Mucosa of rectum (tissue), 2 donors: ENCODE measurements around the gene AGPS.

Experiments
- H3K27ac ChIP-seq, 2 donors: one replicate each; pipeline ENCODE4 v1.7.0; 2013; ENCODE audit warnings: inconsistent platforms in 2 of 2, low read depth in 2 of 2, low read length in 2 of 2
- H3K27me3 ChIP-seq, 2 donors: one replicate each; pipeline ENCODE4 v1.7.0; 2013; ENCODE audit warnings: low read length in 2 of 2; ENCODE audit not compliant: control insufficient read depth in 2 of 2, insufficient read depth in 2 of 2
- H3K36me3 ChIP-seq, 2 donors: one replicate each; pipeline ENCODE4 v1.7.0; 2013; ENCODE audit warnings: low read length in 2 of 2; ENCODE audit not compliant: control insufficient read depth in 2 of 2, insufficient read depth in 2 of 2
- H3K4me1 ChIP-seq, 2 donors: one replicate each; pipeline ENCODE4 v1.7.0; 2013; ENCODE audit warnings: low read length in 2 of 2, mild to moderate bottlenecking in 1 of 2; ENCODE audit not compliant: control insufficient read depth in 2 of 2, insufficient read depth in 2 of 2
- H3K4me3 ChIP-seq, 2 donors: one replicate each; pipeline ENCODE4 v1.7.0; 2013; ENCODE audit warnings: low read length in 2 of 2
- H3K9ac ChIP-seq, 2 donors: one replicate each; pipeline ENCODE4 v1.7.0; 2013; ENCODE audit warnings: low read length in 2 of 2, low read depth in 1 of 2, mild to moderate bottlenecking in 1 of 2
- H3K9me3 ChIP-seq, 2 donors: one replicate each; pipeline ENCODE4 v1.7.0; 2013; ENCODE audit warnings: low read length in 2 of 2; ENCODE audit not compliant: control insufficient read depth in 2 of 2
- donor health status: healthy.
- donor health status: Normal muscosa, but diverticular disease.

Gene AGPS

DNA sequence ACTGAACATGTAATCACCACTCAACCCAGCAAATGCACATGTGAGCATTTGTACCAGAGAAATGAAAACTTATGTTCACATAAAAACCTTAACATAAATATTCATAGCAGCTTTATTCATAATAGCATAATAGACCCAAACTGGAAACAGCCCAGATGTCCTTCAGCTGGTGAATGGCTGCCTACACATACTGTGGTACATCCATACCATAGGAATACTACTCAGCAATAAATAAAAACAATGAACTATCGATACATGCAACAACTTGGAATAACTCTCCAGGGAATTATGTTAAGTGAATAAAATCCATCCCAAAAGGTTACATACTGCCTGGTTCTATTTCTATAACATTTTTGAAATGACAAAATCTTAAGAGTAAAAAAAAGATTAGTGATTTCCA lies 140.0 kb downstream of the AGPS start:
- H3K27ac ChIP-seq: no peak overlapping the region
- H3K9ac ChIP-seq: no peak overlapping the region
- no peaks in the 10 kb centered on the region for H3K4me1 ChIP-seq
- H3K9me3 ChIP-seq: no peaks in the 10 kb centered on the region
- no peaks in the 10 kb centered on the region for H3K27me3 ChIP-seq
- peaks cover 0 to 3% of the 10 kb centered on the region in 2 donors for H3K36me3 ChIP-seq
- H3K4me3 ChIP-seq: no peak overlapping the region

DNA sequence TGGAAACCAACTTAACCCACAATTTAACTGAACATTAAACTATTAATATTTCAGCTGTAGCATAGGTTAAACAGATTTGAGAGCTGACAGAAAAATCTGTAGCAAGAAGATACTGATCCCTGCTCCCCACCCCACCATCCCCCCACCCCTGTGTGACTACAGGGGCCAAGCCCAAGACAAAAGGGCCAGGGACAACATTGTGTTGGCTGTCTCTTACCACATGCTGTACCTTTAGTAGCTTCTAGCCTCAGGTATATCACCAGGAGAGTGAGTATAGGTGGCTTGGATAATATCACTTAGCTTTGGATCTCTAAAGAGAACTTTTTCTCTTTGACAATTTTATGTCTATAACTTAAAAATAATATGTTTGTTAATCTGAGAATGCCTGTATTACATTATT lies 140.7 kb downstream of the AGPS start:
- Histone ChIP-seq H3K4me3 (no peak overlapping the region), H3K9ac (no peak overlapping the region), H3K27me3 (no peaks in the 10 kb centered on the region), H3K36me3 (peaks cover 0 to 7% of the 10 kb centered on the region in 2 donors), H3K27ac (no peak overlapping the region), H3K9me3 (no peaks in the 10 kb centered on the region), H3K4me1 (no peaks in the 10 kb centered on the region)

DNA sequence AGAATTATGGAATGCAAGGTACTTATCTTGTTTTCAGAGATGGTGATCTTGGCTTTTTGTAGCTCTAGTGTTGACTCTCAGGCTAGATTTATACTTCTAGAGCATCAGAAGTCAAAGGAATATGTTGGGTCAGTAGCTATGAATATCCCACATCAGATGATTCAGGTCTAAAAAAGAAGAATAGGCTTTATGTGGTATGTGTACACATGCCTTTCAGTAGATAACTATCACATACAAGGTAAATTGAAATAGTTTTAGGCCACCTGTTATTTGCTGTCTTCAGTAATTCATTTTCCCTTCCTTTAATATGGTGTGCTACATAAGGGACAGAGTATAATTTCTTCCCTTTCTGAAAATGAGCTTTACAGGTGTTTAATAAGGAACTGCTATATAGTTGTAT lies 142.4 kb downstream of the AGPS start:
- Histone ChIP-seq H3K36me3 (peaks cover 0 to 7% of the 10 kb centered on the region in 2 donors), H3K9ac (no peak overlapping the region), H3K27me3 (no peaks in the 10 kb centered on the region), H3K4me3 (no peak overlapping the region), H3K9me3 (no peaks in the 10 kb centered on the region), H3K27ac (no peak overlapping the region), H3K4me1 (no peaks in the 10 kb centered on the region)

DNA sequence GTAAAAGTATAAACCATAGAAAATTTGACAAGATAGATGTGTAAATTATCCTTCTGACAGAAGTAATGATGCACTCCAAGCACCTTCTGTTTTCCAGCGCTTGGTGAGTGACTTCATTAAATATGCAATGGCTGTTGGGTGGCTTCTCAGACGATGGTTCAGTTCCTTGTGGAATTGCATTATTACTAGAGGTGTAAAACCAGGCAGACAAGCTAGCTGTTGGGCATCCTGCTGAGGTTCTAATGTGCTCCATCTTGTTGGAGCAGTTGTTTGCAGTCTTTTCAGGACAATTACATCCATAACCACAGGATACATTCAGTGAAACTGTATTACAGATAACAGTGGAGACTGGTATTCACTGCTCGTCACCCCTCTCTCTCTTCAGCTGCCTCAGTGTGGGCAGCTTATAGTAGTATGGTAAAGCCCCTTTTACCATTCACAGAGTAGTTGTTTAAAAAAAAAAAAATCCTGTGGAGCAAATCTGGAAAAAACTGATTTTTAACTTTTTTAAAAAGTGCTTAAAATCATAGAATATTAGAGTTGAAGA lies 143.5 kb downstream of the AGPS start:
- Histone ChIP-seq H3K4me1 (no peaks in the 10 kb centered on the region), H3K4me3 (no peak overlapping the region), H3K9me3 (no peaks in the 10 kb centered on the region), H3K36me3 (peaks cover 0 to 7% of the 10 kb centered on the region in 2 donors), H3K27ac (no peak overlapping the region), H3K9ac (no peak overlapping the region), H3K27me3 (no peaks in the 10 kb centered on the region)

DNA sequence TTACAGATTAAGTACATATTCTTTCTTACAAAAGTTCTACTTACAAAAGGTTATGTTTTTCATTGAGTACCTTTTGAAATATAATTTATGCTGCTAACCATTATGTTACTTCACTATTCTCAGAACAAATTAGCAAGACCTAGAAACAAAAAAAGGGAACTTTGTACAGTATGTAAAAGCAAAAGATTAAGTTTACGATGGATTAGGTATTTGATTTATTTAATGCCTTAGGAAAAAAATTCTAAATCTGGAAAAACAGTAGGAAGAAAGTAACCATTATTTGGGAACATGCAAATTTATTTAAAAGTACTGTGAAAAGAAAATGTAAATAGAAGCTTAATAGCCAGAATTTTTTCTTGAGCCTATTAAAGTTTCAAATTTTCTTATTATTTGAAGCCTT lies 144.6 kb downstream of the AGPS start:
- H3K4me1 ChIP-seq: no peaks in the 10 kb centered on the region
- peaks cover 0 to 7% of the 10 kb centered on the region in 2 donors for H3K36me3 ChIP-seq
- no peaks in the 10 kb centered on the region for H3K27me3 ChIP-seq
- H3K27ac ChIP-seq: no peak overlapping the region
- no peak overlapping the region for H3K4me3 ChIP-seq
- no peak overlapping the region for H3K9ac ChIP-seq
- H3K9me3 ChIP-seq: no peaks in the 10 kb centered on the region

DNA sequence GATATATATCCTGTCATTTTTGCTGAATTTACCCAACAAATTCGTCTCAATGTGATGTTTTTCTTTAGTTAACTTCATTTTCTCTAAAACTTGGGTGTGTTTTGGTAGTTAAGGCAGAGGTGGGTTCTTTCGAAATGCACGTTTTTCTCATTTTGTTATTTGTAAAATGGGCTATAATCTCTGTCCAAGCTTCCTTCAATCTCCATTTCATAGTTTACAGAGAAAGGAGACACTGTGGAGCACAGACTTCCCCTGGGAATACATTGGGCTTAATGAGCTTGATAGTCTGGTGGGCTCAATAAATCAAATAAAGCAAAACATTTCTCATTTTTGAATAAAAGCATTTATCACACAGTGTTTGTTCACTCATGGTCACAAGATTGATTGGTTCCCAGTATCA lies 145.1 kb downstream of the AGPS start:
- Histone ChIP-seq H3K4me3 (no peak overlapping the region), H3K36me3 (peaks cover 0 to 7% of the 10 kb centered on the region in 2 donors), H3K27ac (no peak overlapping the region), H3K9me3 (no peaks in the 10 kb centered on the region), H3K9ac (no peak overlapping the region), H3K4me1 (no peaks in the 10 kb centered on the region), H3K27me3 (no peaks in the 10 kb centered on the region)

DNA sequence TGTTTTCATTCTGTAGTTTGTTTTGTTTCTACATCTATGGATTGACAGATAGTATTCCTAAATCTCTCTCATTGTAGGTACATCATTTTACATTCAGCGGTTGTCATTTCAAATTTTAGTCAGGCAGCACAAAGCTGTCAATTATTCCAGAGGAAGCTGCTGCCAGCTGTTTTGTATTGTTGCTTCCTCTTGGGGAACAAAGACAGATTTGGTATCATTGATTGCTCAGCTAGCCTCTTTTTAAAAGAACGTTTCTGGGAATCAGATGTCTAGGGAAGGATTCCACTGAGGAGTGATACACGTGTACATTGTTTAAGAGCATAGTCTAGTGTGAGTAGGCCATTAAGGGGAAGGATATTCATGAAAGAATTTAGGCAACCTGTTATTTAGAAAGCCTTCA lies 145.8 kb downstream of the AGPS start:
- peaks cover 0 to 7% of the 10 kb centered on the region in 2 donors for H3K36me3 ChIP-seq
- H3K4me1 ChIP-seq: no peaks in the 10 kb centered on the region
- no peak overlapping the region for H3K27ac ChIP-seq
- H3K9me3 ChIP-seq: no peaks in the 10 kb centered on the region
- no peak overlapping the region for H3K4me3 ChIP-seq
- no peaks in the 10 kb centered on the region for H3K27me3 ChIP-seq
- H3K9ac ChIP-seq: no peak overlapping the region

DNA sequence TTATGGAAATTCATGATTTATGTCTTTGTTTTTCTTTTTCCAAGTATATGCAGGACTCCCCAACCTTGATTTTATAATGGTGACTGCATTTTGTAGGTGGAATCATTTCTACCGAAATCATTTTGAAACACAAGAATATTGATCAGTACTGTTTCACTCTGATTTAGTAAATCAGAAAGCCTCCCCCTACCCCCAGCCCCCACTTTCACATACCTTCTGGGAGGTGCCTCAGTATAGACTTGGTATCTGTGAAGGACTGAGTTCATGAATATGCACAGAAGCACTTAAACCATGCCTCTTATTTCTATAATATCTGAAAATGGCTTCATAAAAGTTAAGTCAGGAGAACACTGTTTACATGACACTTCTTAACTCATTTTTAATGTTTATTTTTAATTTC lies 147.7 kb downstream of the AGPS start:
- H3K9me3 ChIP-seq: no peaks in the 10 kb centered on the region
- no peak overlapping the region for H3K4me3 ChIP-seq
- H3K4me1 ChIP-seq: no peaks in the 10 kb centered on the region
- no peak overlapping the region for H3K9ac ChIP-seq
- H3K27ac ChIP-seq: no peak overlapping the region
- H3K27me3 ChIP-seq: no peaks in the 10 kb centered on the region
- peaks cover 0 to 5% of the 10 kb centered on the region in 2 donors for H3K36me3 ChIP-seq

DNA sequence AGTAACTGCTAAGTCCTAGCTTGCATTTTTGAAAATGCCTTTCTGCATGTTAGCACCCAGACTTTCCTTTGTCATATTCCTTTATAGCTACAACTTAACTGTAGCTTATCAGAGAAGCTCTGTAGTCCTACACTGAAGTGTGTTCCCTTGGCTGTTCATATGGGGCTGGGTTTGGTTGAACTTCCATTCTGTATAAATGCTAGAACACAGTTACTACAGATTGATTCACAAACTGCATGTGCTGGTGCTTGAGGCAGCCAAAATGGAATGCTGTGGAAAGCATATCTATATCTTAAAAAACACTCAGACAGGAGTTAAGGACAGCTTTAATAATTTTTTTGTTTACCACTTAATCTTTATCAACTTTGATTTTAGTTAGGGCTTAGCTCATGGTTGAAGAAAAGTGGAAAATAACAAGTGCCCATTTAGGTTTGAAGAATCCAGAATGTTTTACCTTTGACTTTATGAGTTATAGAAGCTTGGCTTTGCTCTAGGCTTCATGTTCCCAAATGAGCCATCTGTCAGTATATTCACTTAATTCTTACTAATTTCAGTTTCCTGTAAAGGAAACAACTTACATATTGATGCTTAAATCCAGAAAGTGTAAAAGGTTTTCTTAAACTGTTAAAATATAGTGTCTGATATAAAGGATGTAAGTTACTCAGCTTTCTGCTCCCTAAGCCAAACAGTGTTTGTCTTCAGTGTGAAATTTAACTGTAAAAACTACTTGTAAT lies 148.9 kb downstream of the AGPS start:
- Histone ChIP-seq H3K4me3 (no peak overlapping the region), H3K27ac (no peak overlapping the region), H3K9ac (no peak overlapping the region), H3K27me3 (no peaks in the 10 kb centered on the region), H3K36me3 (peaks cover 0 to 5% of the 10 kb centered on the region in 2 donors), H3K9me3 (no peaks in the 10 kb centered on the region), H3K4me1 (no peaks in the 10 kb centered on the region)

DNA sequence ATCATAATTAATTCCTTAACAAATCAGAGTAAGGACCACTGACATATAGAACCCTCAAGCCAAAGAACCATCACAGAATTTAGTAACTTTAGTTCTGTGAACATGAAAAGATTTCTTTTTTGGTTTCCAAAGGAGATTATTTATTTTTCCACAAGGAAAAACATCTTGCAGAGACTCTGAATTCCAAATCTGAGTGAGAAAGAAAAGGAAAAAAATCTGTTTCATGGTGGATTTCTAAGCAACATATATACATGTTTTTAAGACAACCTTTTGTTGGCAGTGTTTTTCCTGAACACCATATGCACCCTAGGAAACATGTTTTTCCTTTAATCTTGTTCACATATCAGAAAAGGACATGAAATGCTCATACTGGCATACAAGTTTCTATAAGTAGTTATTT lies 149.8 kb downstream of the AGPS start:
- H3K4me1 ChIP-seq: no peaks in the 10 kb centered on the region
- no peaks in the 10 kb centered on the region for H3K9me3 ChIP-seq
- no peak overlapping the region for H3K4me3 ChIP-seq
- no peak overlapping the region for H3K9ac ChIP-seq
- no peak overlapping the region for H3K27ac ChIP-seq
- peaks cover 0 to 5% of the 10 kb centered on the region in 2 donors for H3K36me3 ChIP-seq
- H3K27me3 ChIP-seq: no peaks in the 10 kb centered on the region
